MV-4-11 (cell line): ENCODE measurements around the gene PCIF1.
A peak's percentile ranks its signal among the peaks of the same experiment; 100 is the strongest.

Experiments
- DNase-seq: peaks from one replicate; lab custom pipeline; 2025; lab: John Stamatoyannopoulos, UW

The PCIF1 gene

DNA sequence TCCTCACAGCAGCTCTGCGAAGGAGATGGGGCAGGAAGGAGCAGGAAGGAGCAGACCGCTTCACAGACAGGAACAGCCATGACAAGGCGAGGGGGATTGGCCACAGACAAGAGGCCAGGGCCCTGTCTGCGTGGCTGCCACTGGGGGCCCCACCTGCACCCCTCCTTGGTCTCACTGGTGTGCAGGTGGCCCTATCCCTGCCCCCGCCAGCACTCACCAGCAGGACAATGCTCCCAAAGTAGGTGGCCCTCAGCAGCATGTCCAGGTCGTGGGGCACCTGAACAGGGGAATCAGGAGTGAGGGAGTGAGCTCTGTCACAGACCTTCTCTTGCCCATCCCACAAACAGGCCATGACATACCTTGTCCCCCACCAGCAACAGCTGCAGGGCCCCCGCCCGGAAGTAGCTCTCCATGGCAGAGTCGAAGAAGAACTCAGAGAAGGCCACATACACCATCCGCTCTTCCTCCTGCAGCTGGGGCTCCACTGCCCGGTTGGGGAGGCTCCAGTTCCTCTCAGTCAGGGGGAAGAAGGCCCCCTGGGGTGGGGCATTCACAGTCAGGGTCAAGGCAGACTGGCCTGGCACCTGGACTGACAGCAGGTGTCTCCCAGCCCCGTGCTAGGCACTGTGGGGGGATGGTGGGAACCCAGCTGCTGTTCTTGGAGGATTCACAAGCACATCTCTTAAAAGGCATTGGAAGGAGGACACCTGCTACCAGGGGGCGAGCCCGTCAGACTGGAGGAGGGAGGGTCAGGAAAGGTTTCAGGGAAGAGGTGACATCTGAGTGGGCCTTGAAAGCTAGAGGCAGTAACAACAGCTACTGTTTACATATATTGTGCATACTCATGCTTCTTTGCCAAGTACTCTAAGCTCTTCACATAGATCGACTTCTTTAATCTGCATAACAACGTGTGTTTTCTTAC, 29.6 kb upstream of the PCIF1 start:
- no peak for DNase-seq

- DNase-seq = no peak
These were observed 28.9 kb upstream of the PCIF1 start for GRCh38 chr20:45905505-45906079.

DNA sequence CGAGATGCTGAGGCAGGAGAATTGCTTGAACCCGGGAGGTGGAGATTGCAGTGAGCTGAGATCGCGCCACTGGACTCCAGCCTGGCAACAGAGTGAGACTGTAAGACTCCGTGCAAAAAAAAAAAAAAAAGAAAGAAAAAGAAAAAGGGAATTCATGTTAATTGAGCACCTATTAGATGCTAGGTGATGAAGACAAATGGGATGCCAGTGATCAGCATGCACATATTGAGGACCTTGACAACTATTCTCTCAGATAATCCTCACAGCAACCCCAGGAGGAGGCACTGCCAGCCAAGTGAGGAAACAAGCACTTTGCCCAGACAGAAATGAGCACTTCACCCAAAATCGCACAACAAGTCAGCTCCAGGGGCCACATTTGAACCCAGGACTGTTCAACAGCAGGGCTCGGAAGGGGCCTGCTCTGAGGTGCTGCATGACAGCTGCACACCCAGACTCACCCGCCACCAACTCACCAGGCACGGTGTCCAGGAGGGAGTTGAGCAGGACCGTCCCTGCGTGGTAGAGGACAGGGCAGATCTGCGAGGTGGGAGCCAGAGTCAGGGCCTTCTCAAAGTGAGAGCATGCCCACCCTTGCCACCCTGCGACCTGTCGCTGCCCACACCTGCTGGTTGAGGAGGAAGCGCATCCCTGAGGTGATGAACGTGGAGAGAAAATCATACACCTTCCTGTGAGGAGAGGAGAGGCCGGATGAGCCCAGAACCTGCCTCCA, 27.1 kb upstream of the PCIF1 start:
- DNase-seq = no peak

GRCh38 chr20:45908084-45908483, 26.4 kb upstream of the PCIF1 start:
- no peak for DNase-seq

- DNase-seq = no peak
These were observed 25.1 kb upstream of the PCIF1 start for GRCh38 chr20:45909336-45909808.

GRCh38 chr20:45909817-45910669, 24.4 kb upstream of the PCIF1 start:
- DNase-seq = no peak

GRCh38 chr20:45910670-45911485, 23.6 kb upstream of the PCIF1 start:
- DNase-seq = peak; percentile 100

DNA sequence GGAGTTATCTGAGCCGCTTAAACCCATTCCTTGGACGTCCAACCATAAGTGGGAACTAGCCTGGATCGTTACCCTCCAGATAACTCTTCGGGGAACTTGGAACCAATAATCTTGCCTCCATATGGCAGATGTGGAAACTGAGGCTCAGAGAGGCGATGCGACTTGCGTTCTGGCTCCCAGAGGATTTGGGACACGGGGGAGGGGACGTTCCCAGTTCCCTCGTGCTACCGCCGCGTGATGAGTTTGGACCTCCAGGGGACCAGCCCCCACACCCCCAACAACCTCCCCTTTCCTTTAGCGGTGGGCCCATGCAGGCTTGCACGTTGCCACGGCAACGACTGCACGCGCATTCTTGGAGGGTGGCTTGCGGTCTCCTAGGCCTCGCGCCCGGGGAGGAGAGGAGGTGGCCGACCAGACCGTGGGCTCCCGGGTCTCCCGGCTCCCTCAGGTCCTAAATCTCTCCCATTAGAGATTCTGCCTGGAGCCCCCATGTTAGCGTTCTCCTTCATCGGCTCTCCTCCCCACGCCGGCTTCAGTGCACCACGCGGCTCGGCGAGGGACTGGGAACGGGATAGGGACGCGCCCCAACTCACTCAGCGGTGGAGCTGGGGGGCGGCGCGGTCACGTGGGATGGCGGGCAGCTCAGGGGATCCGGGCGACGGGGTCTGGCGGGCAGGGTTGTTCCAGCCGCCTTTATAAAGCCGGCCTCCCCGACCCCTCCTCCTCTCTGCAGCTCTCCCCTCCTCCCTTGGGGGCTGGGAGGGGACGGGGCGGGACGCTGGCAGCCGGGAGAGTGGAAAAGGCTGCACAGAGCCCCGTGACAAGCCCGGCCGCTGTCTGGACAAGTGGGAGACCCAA, 22.8 kb upstream of the PCIF1 start, which contains the start of gene PLTP:
TSS of gene PLTP (minus strand) at position 670 of the 858 bp plus-strand sequence. CDS start 703 bp downstream, outside the sequence.
- DNase-seq = no peak

GRCh38 chr20:45912344-45912682, 22.2 kb upstream of the PCIF1 start:
- DNase-seq = no peak

- DNase-seq = peak; percentile 58
These were observed 21.4 kb upstream of the PCIF1 start for GRCh38 chr20:45913116-45913515.

- DNase-seq = no peak
These were observed 16.7 kb upstream of the PCIF1 start for GRCh38 chr20:45917790-45918141.

DNA sequence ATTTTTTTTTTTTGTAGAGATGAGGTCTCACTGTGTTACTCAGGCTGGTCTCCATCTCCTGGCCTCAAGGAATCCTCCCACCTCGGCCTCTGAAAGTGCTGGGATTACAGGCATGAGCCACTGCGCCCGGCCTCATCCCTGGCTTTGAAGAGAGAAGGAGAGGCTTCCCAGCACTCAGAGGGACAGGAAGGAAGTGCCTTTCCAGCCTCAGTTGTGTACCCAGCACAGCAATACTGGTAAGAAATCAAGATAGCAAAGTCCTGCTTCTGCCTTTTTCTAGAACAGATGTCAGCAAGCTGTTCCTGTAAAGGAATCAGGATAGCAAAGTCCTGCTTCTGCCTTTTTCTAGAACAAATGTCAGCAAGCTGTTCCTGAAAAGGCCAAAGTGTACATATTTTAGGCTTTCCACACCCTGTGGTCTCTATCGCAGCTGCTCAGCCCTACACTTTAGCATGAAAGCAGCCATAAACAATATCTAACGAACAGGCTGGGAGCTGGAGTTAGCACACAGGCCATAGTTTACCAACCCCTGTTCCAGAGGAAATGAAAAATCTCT, 16.2 kb upstream of the PCIF1 start:
- DNase-seq = peak; percentile 81

GRCh38 chr20:45918779-45919537, 15.5 kb upstream of the PCIF1 start:
- DNase-seq = no peak

DNA sequence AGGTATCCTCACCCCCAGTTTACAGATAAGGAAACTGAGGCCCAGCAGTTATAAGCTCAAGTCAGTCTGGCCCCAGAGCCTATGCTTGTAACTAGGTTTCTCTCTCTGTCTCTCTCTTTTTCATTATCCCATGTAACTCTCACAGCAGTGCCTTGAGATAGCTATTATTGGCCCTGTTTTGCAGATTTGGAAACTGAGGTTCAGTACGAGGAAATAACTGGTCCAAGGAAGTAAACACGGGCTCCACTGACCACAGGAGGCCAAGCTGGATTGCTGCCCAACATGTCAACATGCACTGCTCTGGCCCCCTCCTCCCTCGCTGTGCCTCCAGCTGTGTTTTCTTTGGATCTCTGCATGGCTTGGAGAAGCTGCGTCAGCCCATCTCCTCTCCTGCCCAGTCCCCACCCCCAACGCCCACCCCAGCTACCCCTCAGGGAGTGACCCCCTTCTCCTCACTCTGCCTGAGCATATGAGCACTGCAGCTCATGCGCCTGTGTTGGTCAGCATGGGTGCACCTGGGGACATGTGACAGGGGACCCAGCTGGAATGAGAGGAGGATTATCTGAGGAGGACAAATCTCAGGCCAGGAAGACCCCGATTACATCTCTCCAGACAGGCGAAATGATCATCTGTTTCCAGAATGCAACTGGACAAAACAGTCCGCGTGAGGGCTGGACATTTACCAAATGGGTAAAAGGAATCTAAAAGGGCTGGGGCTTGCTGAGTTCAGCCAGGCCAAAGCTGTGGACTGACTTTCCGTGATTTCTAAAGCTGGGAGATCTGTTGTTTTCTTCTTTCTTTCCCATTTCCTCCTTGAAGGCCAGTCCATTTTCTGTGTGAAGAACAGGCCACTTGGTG, 14.7 kb upstream of the PCIF1 start:
- no peak for DNase-seq

GRCh38 chr20:45920462-45921336, 13.8 kb upstream of the PCIF1 start:
- DNase-seq = peak; percentile 82

GRCh38 chr20:45921337-45922189, 12.9 kb upstream of the PCIF1 start:
- no peak for DNase-seq
